SK-MEL-5 (cell line): ENCODE measurements around the gene PCDHGA9. TPM values are rescaled to one million over a fixed set of nuclear protein-coding genes. Genes with fewer than 3 reads are reported as not detected.
A peak's percentile ranks its signal among the peaks of the same experiment; 100 is the strongest.

Experiments used
- DNase-seq: peaks from one replicate; pipeline ENCODE4 v3.0.0-alpha.2; 2016; ENCODE audit warnings: low read depth, low spot score
- in situ Hi-C: cut with HindIII; loops from 2 replicates; pipeline ENCODE4 v1.10.0; 2016; ENCODE audit warnings: low sequenced_read_pairs, high pct_unique_total_duplicates, low pct_unique_long_range_greater_than_20kb
- polyA plus RNA-seq, 2 experiments: library from polyadenylated mRNA; depleted of rRNA; stranded (reverse); fragments of >200 nt; gene quantifications; 2 replicates each; pipeline ENCODE4 v1.2.3, GENCODE V29; 2015
- total RNA-seq: library from RNA; depleted of rRNA; stranded (reverse); fragments of >200 nt; shearing (Covaris generic); gene quantifications from 2 replicates; pipeline ENCODE4 v1.2.3, GENCODE V29; 2014; rRNA removed

The PCDHGA9 gene
- 0.03 and 0.45 TPM in 2 replicates for total RNA-seq
- 0.34 and 0.43 TPM in 2 replicates for polyA plus RNA-seq (2015; cell fraction: cytosol; rRNA removed)
- polyA plus RNA-seq (2015; cell fraction: nucleus; rRNA removed), result 0.14 and 0.42 TPM in 2 replicates

- peak; percentile 23 for DNase-seq
- in situ Hi-C loops, result no loop called here
Observed at GRCh38 chr5:141402553-141403243, at the start of gene PCDHGA9. PCDHGA9 (plus strand) TSS chr5:141402778; CDS start chr5:141402953, 175 bp downstream.

- in situ Hi-C loops, result no loop called here
- DNase-seq, result no peak
Observed at GRCh38 chr5:141354900-141355469, 47.6 kb upstream of the PCDHGA9 start, which contains the start of gene PCDHGA4. PCDHGA4 (plus strand) TSS chr5:141355021; CDS start chr5:141355108, 87 bp downstream.

GRCh38 chr5:141355641-141356040, 46.9 kb upstream of the PCDHGA9 start:
- no peak for DNase-seq
- in situ Hi-C loops, result no loop called here

- DNase-seq, result no peak
- in situ Hi-C loops, result no loop called here
Observed at GRCh38 chr5:141356133-141356532, 46.4 kb upstream of the PCDHGA9 start.

GRCh38 chr5:141356950-141357349, 45.6 kb upstream of the PCDHGA9 start:
- DNase-seq, result no peak
- in situ Hi-C loops, result no loop called here

- DNase-seq, result peak; percentile 51
- in situ Hi-C loops, result no loop called here
Observed at GRCh38 chr5:141359790-141360426, 42.7 kb upstream of the PCDHGA9 start, which contains the start of gene PCDHGB2. PCDHGB2 (plus strand) TSS chr5:141359994; CDS start chr5:141360136, 142 bp downstream.

GRCh38 chr5:141360685-141361084, 41.9 kb upstream of the PCDHGA9 start:
- in situ Hi-C loops, result no loop called here
- DNase-seq, result no peak

GRCh38 chr5:141362719-141363118, 39.9 kb upstream of the PCDHGA9 start:
- in situ Hi-C loops, result no loop called here
- no peak for DNase-seq

- DNase-seq, result peak; percentile 20
- in situ Hi-C loops, result no loop called here
Observed at GRCh38 chr5:141363952-141364660, 38.5 kb upstream of the PCDHGA9 start, which contains the start of gene PCDHGA5. PCDHGA5 (plus strand) TSS chr5:141364162; CDS start chr5:141364331, 169 bp downstream.

GRCh38 chr5:141366016-141366896, 36.3 kb upstream of the PCDHGA9 start:
- no peak for DNase-seq
- in situ Hi-C loops, result no loop called here

- in situ Hi-C loops, result no loop called here
- peak; percentile 33 for DNase-seq
Observed at GRCh38 chr5:141369994-141370848, 32.4 kb upstream of the PCDHGA9 start, which contains the start of gene PCDHGB3. PCDHGB3 (plus strand) TSS chr5:141370242; CDS start chr5:141370395, 153 bp downstream.

- no peak for DNase-seq
- in situ Hi-C loops, result no loop called here
Observed at GRCh38 chr5:141371572-141372475, 30.8 kb upstream of the PCDHGA9 start.

GRCh38 chr5:141373673-141374317, 28.8 kb upstream of the PCDHGA9 start, which contains the start of gene PCDHGA6:
PCDHGA6 (plus strand) TSS chr5:141373891; CDS start chr5:141374084, 193 bp downstream.
- peak; percentile 59 for DNase-seq
- in situ Hi-C loops, result no loop called here

- in situ Hi-C loops, result no loop called here
- no peak for DNase-seq
Observed at GRCh38 chr5:141374627-141375026, 28.0 kb upstream of the PCDHGA9 start.
